T-helper 22 cell (primary cell): ENCODE data around the gene C17orf113.

Experiments
- DNase-seq: peaks from one replicate; pipeline ENCODE4 v3.0.0-alpha.2; 2020; ENCODE audit warnings: low read depth

C17orf113 gene

DNA sequence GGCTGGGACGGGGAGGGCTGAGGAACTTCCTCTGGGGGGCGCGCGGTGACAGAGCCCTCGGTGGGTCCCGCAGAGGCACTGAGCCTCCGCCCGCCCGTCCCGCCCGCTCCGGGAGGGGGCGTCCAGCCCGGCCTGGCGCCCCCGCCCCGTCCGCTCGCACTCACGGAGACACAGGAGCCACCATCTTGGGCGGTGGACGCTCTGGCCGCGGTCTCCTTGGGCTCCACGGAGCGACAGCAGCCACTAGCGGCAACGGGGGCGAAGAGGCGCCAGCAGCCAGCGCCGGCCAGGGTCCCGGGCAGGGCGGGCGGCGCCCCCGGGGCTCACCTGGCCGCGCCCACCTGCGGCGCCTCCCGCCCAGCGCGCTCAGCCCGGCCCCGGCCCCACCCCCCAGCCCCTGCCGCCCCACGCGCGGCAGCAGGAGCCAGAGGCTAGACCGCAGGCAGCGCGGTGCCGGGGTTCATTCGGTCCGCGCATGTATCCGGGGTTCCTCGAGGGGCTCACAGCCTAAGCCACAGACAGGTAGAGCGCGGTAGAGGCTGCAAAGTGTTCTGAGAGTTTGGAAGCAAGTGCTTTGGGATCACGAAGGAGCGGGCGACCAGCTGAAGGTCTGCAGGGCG lies at the start of gene C17orf113:
TSS of gene C17orf113 (minus strand) at position 209 of the 620 bp plus-strand sequence. CDS start 7,225 bp downstream, outside the sequence.
- DNase-seq = peak; percentile 13

DNA sequence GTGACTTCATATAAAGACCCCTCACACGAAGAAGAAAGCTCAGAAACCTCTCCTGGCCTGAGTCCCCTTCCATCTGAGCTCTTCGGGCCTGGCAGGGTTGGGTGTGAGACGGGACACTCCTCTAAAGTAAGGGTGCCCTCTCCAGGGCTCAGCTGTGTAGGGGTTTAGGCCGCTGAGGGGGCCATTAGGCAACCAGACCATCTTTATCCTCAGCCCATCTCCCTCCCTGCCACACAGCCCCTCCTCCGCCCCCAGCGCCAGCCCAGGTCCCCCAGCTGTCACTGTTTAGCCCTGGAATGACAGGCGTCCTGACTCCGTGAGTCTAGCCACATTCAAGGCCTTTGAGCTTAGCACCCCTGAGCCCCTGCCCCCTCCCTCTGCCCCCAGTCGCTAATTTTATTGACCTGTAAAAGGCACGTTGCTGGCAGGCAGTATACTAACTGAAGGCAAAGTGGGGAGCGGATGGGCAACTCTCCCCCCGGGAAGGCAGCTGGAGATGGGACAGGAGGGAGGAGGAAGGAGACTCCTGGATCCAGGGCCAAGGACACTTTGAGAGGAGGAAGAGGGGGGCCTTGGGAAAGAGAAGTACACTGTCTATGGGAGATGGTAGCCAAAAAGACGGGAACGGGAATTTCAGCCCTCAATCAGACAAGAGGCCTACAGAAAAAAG lies 48.5 kb upstream of the C17orf113 start:
- no peak for DNase-seq

DNA sequence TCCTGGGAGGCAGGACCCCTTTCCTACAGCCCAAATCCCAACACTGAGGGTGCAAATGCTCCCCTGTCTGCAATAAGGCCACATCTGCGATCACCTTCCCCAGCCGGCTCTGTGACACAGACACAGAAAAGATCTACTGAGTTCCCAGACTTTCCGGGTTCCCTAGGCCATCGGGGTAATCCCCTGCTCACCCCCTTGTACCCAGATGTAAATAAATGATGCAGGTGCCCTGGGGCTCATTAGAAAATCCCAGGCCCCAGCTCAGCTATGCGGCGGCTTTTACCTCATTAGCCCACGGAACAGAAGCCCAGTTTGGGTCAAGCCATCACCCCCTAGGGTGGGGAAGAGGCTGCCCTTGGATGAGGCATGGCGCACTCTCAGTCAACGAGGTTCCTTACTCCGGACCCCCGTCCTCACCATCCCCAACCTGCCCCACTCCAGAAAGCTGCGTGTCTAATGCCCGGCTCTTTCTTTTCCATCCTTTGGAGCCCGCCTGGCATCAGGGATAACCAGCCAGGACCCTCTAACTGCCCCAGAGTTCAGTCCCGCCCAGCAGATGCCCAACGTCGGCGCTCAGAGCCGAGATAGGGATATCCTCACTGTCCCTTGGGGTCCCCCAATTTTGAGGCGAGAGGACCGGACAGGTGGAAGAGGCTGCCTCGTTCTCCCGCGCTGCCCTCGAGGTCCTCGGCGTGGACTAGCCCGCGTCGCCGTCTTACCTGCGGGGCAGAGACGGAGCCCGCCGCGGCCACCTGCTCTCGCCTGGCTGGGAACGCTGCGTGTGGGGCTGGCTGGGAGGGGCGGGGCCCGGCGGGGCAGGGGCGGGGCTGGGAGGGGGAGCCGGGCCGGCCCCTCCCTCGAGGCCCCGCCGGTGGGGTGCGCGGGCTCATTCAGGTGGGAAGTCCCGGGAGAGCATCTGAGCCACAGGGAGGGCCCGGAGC lies 47.6 kb upstream of the C17orf113 start, which contains the start of gene ZNF385C:
TSS of gene ZNF385C (minus strand) at position 783 of the 941 bp plus-strand sequence. CDS start 35,417 bp downstream, outside the sequence.
- DNase-seq = peak; percentile 43

DNA sequence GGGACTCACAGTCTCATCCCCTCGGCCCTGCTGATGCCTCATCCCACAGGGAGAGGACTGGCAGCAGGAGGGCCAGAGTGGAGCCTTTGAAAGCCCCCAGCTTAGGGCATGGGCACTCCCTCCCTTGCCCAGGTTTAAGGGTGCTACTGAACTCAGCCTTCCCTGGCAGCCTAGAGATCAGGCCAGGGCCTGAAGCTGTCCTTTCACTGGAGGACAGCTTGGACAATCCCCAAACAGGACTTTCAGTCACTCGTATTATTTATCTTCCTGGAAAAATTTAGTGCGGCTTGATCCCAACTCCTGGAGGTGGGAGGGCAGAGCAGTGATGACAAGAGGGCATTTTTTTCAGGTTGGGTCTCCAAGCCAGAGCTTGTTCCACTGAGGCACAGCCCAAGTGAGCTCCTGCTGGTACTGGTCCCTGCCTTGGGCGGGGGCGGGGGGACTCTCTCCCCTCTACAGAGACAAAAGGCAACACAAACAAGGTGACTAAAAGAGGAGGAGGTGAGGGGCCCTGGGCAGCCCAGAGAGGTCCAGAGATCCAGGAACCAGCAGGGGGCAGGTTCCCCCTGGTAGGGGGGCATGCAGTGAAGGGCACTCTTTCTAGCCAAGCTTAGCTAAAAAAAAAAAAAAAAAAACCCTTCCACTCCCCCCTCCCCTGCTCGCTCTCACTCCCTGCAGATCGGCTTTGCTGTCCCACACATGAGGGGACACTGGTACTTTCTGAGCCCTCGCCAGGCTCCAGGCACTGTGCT lies 46.1 kb upstream of the C17orf113 start:
- DNase-seq = no peak

DNA sequence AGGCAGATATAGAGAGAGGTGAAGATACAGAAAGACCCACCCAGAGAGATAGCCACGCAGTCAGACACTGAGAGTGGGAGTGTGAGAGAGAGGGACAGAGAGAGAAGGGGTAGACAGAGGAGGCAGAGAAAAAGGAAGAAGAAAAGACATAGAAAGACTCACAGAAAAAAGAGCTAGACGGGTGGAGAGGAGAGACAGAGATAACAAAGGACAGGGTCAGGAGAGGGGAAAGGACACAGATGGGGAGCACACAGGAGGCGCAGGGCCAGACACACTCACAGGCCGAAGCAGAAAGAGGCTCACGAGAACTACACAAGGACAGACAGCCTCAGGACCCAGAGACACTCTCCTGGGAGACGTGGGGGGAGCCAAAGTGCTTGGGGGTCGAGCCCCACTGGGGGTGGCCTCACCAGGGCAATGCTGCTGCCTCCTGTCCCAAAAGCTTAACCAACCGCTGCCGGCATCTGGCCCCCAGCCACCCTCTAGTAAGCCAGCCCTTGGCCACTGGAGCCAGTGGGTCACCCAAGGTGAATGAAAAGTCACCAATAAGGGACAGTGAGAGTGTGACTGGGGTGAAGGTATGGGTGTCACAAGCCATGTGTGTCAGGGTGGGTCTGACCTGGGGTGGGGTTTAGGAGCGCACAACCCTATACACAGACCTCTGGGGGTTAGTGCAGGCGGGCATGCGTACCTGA lies 44.1 kb upstream of the C17orf113 start:
- no peak for DNase-seq

DNA sequence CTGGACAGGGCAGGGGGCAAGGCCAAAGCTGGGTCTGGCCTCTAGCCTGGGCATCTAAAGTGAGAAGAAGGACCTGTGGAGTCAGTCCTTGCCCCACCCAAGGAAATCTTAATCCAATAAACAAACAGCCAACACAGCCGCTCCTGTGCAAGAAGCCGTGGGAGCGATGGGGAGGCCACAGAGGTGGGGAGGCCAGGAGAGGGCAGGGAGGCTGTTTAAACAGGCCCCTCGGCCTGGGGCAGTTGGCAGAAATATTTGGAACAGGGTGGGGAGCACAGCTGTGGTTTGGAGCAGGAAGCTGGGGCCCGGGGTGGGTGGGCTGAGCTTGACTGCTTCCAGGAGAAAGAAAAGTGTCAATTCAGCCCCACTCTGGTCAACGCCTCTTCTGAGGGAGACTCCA lies 42.5 kb upstream of the C17orf113 start:
- DNase-seq = no peak

DNA sequence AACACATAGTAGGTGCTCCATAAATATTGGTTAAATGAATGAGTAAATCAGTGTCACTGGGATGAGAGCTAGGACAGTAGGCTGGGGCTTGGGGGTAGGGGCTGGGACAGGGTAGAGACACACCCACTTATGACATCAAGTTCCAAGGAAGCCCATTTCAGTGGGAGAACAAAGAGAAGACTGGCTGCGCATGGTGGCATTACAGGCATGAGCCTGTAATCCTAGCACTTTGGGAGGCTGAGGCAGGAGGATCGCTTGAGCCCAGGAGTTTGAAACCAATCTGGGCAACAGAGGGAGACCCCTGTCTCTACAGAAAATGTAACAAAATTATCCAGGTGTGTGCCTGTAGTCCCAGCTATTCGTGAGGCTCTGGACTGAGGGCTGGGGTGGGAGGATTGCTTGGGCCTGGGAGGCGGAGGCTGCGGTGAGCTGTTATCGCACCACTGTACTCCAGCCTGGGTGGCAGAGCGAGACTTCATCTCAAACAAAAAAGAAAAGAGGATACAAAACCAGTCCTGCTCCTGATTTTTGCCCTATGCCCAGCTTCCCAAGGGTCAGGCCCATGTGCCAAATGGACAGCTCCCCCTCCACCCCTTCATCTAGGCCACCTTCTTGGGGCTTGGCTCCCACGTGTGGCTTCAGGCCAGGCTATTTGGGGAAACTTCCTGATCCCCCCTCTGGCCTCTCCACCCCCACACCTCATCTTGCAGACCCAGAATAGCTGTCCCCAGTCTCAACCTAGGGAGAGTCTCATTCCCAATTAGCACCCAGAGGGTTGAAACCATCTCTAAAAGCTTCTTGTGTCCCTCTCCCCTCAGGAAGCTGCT lies 40.8 kb upstream of the C17orf113 start:
- DNase-seq = no peak

DNA sequence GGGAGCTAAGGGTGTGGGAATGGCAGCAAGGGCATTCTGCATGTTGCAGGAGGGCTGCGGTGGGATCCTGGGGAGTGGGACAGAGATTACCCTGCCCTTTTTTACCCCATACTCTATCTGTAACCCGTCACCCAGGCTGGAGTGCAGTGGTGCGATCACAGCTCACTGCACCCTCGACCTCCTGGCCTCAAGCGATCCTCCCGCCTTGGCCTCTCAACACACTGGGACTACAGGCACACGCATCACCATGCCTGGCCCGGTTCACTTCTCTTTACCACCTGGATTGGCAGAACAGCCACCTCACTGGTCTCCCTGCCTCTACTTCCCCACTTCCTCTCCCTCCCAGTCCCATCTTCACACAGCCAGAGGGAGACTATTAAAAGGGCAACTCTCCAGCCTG lies 38.3 kb upstream of the C17orf113 start:
- no peak for DNase-seq

DNA sequence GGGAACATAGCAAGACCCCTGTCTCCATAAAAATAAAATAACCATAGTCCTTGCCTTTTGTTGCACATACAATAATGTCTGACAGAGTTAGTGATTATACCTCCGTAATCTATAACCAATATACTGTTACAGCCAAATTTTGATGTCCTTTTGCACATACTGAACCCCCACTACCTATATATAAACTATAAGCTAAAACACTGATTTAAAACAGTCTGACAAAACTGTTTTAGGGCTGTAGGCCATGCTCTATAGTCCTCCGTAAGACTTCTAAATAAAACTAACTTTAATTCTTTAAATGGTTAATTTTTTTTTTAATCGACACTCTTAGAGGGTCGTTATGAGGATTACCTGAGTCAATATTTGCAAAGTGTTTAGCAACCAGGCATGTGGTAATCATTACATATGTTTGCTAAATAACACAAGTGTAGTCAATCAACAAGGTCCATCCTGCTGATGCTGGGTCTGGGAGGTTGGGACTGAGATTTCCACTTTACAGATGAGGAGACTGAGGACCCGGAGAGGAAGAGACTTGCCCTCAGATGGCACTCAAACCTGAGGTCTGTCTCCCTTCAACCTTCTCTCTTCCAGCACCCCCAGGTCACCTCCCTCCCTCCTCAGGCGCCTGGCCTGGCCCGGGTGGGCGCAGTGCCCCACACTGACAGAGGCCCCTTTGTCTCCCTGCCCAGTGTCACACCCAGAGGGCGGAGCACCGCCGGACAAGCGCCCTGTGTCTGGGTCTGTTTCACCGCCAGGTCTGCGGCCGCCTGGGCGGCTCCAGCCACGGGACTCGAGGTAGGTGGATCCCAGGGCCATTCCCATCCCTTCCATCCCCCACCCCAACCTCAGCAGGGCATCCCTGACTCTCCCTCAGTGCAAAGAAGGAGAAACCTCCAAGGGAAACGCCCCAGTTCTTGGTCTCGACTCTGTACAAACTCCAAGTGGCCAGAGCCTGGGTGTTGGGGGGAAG lies 37.6 kb upstream of the C17orf113 start:
- no peak for DNase-seq

DNA sequence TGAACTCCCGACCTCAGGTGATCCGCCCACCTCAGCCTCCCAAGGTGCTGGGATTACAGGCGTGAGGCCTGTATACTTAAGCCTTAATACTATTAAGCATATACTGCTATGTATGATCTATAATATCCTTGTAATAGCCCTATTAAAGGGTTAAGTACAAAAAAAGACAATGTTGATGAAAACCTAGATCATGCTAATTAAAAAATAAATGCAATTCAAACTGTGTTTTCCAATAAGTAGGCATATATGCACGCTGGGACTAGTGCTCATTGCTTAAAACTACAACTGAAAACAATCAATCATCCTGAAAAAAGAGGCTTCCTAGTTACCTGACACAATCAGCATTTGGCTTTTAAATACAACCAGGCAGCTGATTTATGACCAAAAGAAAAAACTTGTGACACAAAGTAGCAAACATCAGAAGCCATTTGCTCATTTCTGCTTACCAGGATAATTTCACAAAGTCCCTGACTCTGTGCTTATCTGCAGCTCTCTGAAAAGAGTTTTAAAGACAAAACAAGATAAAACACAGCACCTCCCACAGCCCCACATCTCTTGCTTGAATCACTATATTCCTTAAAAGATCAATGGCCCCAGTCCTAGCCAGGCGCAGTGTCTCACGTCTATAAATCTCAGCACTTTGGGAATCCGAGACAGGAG lies 36.8 kb upstream of the C17orf113 start:
- no peak for DNase-seq

DNA sequence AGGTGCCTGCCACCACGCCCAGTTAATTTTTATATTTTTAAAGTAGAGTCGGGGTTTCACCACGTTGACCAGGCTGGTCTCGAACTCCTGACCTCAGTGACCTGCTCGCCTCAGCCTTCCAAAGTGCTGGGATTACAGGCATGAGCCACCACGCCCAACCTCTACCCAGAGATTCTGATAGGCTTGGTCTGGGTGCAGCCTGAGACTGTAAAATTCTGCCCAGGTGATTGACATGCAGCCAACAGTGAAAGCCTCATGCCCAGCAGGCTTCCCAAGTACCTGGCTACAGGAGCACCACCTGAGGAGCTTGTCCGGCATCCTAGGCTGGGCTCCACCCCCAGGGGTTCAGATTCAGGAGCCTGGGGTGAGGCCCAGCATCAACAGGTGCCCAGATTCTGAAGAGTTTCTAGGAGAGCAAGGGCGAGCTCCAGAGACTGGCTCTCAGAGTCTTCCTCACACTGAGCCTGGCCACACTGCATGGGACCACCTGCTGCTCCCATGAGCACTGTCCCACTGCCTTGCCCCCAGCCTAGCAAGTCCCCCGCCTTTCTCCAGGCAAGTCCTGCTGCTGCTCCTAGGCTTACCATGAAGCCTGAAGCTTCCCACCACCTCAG lies 31.2 kb upstream of the C17orf113 start:
- DNase-seq = no peak

DNA sequence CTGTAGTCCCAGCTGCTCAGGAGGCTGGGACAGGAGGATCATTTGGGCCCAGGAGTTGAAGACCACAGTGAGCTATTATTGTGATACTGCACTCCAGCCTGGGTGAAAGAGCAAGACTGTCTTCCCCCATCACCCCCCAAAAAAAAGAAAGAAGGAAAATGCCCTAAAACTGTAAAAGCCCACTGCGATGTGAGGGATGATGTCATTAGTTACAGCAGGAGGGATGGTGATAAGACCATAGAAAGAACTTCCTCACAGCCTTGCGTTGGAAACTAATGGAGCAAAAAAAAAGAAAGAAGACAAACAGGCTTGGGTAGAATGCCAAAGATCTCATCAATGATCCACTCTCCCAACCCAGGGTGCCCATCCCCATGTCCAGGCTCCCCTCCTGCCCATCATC lies 29.1 kb upstream of the C17orf113 start:
- DNase-seq = no peak

DNA sequence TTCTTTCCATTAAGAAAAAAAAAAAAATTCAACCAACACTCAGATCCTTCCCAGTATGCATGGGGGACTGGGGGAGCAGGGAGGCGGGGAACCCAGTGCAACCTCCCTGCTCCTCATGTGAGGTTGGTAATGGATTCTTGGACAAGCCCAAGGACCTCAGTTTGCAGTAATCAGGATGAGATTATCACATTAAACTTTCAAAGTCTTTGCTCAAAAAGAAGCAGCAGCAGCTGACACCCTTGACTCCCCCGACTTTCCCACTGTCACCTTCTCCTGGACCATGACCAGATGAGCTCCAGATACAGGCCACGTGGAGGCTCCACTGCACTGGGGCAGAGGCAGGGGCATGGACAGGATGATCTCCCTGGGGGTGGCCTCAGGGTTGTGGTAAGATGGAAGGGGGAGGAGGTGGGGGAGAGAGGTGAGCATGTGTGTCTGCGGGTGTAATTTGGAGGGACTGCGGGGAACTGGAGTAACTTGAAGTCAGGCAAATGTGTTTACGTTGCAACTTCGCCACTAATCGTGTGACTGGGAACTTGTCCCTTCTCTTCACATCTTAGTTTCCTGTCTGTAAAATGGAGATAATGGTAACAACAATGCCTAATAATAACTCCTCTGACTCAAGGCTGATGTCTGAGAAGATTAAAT lies 28.1 kb upstream of the C17orf113 start:
- DNase-seq = no peak

DNA sequence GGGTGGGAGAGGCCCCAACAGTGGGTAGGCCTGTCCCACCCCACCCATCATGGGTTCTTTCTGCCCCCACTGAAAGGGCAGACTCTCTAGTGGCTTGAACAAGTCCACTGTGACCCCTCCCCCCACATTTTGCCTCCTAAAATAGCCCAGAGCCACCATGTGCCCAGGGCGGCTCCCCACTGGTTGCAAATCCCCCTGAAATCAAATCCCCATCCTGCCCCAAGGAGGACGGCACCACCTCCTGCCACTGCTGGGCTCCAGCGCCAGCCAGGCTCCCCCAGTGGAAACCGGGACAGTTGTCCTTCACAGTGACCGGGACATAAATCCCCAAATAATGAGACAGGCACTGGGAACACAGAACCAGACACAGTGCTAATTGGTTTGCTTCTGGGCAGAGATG lies 27.4 kb upstream of the C17orf113 start:
- no peak for DNase-seq

DNA sequence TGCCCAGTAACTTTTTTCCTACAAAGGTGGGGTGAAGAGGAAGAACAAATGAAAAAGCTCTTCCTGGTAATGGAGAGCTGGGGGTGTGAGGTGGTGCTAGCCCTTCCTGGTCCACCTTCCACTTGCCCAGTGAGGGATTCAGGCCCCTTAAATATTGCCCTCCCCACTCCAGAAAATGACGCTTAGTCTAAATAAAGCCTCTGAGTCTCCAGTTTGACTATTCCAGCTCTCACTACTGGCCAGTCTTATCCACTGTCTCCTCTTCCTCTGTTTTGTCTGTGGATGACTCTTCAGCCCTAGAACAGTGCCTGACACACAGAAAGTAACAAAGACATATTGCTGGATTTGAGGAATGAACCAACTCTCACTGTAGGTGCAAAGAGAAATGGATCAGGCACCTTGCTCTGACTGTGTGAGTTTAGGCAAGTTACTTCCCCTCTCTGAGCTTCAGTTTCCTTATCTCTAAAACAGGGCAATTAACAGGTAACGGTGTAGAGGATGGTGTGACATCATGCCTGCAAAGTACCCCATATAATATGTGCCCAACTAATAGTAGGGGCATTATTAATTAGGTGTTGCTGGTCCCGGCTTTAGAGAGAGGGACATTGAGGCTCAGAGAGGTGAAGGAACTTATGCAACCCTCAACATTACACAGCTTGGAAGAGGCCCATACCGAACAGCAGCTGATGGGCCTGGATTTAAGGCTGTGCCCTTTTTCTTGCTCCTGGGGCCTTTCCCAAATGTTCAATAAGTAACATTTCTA lies 26.6 kb upstream of the C17orf113 start:
- no peak for DNase-seq

DNA sequence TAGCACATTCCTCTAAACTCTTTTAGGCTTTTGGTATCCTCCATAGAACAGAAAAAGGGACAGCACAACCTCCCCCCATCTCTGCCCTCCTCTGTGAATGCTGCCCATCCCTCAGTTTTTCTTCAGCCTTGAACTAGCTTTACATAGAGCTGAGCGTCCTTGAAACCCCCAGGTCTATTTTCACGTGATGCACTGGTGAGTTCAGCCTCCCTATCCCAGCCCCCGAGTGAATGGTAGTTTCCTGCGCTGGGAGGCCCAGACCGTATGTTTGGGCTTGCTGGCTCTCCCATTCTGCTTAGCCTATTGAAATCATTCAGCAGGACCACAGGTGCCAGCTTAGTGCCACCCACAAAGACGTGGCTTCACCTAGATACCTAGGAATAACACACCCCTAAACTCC lies 25.4 kb upstream of the C17orf113 start:
- no peak for DNase-seq
